IPS-20b (cell line): ENCODE results near the gene APOO.
A peak's percentile ranks its signal among the peaks of the same experiment; 100 is the strongest.
"Not testable (repeated sequence)": the region's sequence is repeated elsewhere in the genome, so short reads cannot be mapped to it uniquely, and the experiment has no call there.

Experiments
- H3K27ac ChIP-seq: one replicate; pipeline ENCODE4 v1.5.1; 2013; ENCODE audit warnings: low read length
- H3K27me3 ChIP-seq: 2 replicates; pipeline ENCODE4 v1.6.1; 2013; ENCODE audit warnings: mild to moderate bottlenecking, low read length, inconsistent platforms; ENCODE audit not compliant: insufficient read depth
- H3K36me3 ChIP-seq: 2 replicates; pipeline ENCODE4 v1.6.1; 2013; ENCODE audit warnings: low read depth, mild to moderate bottlenecking, inconsistent platforms, low read length, moderate library complexity; ENCODE audit not compliant: insufficient read depth
- H3K4me1 ChIP-seq: 2 replicates; pipeline ENCODE4 v1.6.1; 2013; ENCODE audit warnings: mild to moderate bottlenecking, control low read depth, inconsistent platforms, low read length, moderate library complexity; ENCODE audit not compliant: insufficient read depth
- H3K4me3 ChIP-seq: 2 replicates; pipeline ENCODE4 v1.5.1; 2013; ENCODE audit warnings: mild to moderate bottlenecking, low read length, inconsistent platforms
- H3K9ac ChIP-seq: 2 replicates; pipeline ENCODE4 v1.6.1; 2013; ENCODE audit warnings: low read depth, mild to moderate bottlenecking, inconsistent platforms, low read length, moderate library complexity
- H3K9me3 ChIP-seq: 2 replicates; pipeline ENCODE4 v1.6.1; 2013; ENCODE audit warnings: mild to moderate bottlenecking, low read depth, low read length, inconsistent platforms; ENCODE audit not compliant: insufficient read depth

APOO gene

DNA sequence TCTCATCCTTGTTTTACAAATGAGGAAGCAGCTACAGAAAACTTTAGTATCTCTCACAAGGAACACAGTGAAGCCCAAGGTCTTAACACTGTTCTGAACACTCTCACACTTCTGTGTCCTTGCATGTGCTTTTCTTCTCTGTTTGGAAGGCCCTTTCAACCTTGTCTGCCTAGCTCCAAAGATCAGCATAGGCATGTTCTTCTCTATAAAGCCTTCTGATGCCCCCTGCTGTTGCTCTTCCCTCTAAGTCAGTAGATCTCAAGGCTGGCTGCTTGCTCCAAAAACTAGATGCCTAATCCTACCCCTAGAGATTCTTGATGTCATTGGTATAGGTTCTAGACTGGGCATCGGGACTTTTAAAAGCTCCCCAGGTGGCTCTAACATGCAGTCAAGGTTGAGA lies 5.9 kb downstream of the APOO start:
- Histone ChIP-seq H3K9ac (peak overlapping the region; percentile 21; the same call in 1 of the 2 replicates), H3K36me3 (no peaks in the 10 kb centered on the region), H3K9me3 (no peaks in the 10 kb centered on the region), H3K4me1 (peaks cover 15% of the 10 kb centered on the region; the same call in 1 of the 2 replicates), H3K27me3 (no peaks in the 10 kb centered on the region), H3K27ac (no peak overlapping the region), H3K4me3 (no peak overlapping the region)

DNA sequence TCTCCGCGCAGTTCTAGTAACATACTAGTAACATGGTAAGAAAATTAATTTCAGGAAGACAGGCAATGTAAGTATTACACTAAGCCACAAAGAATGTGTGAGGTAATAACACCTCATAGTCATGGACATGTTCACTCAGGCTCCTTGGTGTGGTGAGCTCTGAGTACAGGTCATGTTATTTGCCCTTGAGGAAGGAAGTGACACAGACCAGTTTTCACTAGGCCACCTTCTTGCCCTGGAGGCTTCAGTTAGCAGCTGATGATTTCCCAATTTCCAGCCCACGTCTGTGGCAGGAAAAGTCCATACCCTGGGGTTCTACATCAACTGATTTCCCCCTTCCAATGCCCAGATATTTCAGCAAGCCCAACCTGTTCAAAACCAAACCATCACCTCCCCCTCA lies 6.7 kb downstream of the APOO start:
- Histone ChIP-seq H3K4me3 (no peak overlapping the region), H3K4me1 (peaks cover 15% of the 10 kb centered on the region; the same call in 1 of the 2 replicates), H3K9ac (no peak overlapping the region), H3K27me3 (no peaks in the 10 kb centered on the region), H3K36me3 (no peaks in the 10 kb centered on the region), H3K27ac (no peak overlapping the region), H3K9me3 (no peaks in the 10 kb centered on the region)

DNA sequence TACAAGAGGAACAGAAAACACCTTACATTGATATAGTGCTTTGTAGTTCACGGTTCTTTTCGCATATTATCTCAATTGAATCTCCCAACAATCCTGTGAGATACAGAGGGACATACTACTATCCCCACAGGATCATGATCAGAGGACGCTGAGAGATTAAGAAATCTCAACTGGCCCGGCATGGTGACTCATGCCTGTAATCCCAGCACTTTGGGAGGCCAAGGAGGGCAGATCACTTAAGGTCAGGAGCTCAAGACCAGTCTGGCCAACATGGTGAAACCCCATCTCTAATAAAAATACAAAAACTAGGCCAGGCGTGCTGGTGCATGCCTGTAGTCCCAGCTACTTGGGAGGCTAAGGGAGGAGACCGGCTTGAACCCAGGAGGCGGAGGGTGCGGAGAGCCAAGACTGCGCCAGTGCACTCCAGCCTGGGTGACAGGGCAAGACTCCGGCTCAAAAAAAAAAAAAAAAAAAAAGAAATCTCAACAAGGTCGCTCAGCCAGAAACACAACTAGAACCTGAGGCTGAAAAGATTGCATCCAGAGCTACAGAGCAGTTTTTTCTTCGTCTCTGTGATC lies 7.4 kb downstream of the APOO start:
- no peak overlapping the region for H3K4me3 ChIP-seq
- H3K27me3 ChIP-seq, result no peaks in the 10 kb centered on the region
- no peaks in the 10 kb centered on the region for H3K36me3 ChIP-seq
- no peak overlapping the region for H3K27ac ChIP-seq
- H3K4me1 ChIP-seq, result peaks cover 15% of the 10 kb centered on the region; the same call in 1 of the 2 replicates
- H3K9me3 ChIP-seq, result no peaks in the 10 kb centered on the region
- no peak overlapping the region for H3K9ac ChIP-seq

DNA sequence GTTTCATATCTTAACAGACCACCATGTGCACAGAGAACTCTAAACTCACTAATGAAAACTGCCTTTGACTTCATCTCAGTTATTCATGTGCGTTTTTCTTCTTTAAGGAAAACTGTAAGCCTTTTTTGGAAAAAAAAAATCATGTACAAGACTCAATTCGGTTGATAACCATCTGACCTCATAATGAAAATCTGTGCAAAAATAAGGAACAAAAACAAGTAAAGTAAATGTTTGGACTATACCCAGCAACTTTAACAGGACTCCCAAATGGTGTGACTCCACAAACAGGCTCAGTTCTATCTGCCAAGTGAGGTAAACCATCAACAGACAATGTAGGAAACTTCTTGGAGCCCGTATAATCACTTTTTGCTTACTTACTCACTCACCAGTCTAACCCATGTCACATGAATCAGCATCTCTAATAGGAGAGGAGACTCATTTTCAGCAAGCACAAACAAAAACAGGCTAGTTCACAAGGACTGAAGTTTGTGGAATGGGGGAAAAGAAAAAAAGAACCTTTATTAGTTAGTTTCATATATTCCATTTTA lies 9.3 kb downstream of the APOO start:
- peaks cover 15% of the 10 kb centered on the region; the same call in 1 of the 2 replicates for H3K4me1 ChIP-seq
- H3K27me3 ChIP-seq, result no peaks in the 10 kb centered on the region
- no peaks in the 10 kb centered on the region for H3K9me3 ChIP-seq
- peak overlapping the region; percentile 1; the same call in 1 of the 2 replicates for H3K9ac ChIP-seq
- no peak overlapping the region for H3K27ac ChIP-seq
- no peaks in the 10 kb centered on the region for H3K36me3 ChIP-seq
- H3K4me3 ChIP-seq, result no peak overlapping the region

DNA sequence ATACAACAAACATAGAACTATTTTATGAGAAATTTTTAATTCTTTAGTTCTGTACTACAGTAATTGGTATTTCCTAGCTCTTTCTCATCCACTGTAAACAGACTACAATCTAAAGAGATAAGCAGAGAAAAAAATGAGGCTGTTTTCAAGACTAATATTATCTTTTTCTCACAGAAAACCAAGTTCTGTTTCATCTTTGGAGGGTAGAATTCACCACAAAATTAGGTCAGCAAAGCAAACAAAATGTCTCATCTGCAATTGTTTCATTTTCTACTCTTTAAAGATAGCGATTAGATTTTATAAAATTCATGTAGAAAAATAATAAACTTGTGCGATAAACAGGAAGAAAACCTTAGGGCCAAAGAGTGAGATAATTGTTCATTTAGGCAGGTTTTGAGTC lies 10.8 kb downstream of the APOO start:
- no peak overlapping the region for H3K4me3 ChIP-seq
- H3K9ac ChIP-seq, result no peak overlapping the region
- H3K9me3 ChIP-seq, result no peaks in the 10 kb centered on the region
- no peaks in the 10 kb centered on the region for H3K36me3 ChIP-seq
- H3K4me1 ChIP-seq, result peaks cover 13% of the 10 kb centered on the region; the same call in 1 of the 2 replicates
- H3K27ac ChIP-seq, result no peak overlapping the region
- H3K27me3 ChIP-seq, result no peaks in the 10 kb centered on the region

DNA sequence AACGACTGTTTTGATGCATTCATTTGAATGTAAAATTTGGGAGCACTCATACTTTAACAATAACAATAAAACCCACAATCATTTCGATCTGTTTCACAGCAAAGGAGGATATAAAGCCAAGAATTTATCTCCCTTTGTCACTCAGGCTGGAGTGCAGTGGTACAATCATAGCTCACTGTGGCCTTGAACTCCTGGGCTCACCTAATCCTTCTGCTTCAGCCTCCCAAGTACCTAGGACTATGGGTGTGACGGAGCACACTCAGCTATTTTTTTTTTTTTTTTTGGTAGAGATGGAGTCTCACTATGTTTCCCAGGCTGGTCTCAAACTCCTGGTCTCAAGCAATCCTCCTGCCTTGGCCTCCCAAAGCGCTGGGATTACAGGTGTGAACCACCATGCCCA lies 11.2 kb downstream of the APOO start:
- not testable (repeated sequence) for H3K27ac ChIP-seq, H3K9ac ChIP-seq, H3K4me1 ChIP-seq, H3K4me3 ChIP-seq, H3K27me3 ChIP-seq, H3K36me3 ChIP-seq, H3K9me3 ChIP-seq

DNA sequence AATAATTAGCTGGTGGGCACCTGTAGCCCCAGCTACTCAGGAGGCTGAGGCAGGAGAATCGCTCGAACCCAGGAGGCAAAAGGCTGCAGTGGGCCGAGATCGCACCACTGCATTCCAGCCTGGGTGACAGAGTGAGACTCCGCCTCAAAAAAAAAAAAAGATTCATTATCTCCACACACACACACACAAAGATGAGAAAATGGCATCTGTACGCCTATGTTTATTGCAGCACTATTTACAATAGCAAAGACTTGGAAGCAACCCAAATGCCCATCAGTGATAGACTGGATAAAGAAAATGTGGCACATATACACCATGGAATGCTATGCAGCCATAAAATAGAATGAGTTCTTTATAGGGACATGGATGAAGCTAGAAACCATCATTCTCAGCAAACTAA lies 12.7 kb downstream of the APOO start:
- H3K4me1 ChIP-seq, H3K36me3 ChIP-seq, H3K4me3 ChIP-seq, H3K9ac ChIP-seq, H3K27ac ChIP-seq, H3K27me3 ChIP-seq, H3K9me3 ChIP-seq: not testable (repeated sequence)

DNA sequence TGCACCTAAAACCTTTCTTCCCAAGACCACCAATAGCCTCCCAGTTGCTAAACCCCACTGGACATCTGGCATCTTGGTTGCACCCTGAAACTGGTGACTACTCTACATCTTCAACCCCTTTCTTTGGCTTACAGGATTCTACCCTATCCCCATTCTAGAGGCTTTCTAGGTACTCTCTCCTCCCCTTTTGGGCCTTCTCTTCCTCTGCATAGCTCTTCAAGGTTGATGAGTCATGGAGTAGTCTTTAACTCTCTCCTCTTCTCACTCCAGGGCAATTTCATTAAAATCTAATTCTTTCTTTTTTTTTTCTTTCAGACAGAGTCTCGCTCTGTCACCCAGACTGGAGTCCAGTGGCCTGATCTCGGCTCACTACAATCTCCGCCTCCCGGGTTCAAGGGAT lies 16.8 kb downstream of the APOO start:
- Histone ChIP-seq H3K27ac (no peak overlapping the region), H3K4me3 (no peak overlapping the region), H3K4me1 (no peaks in the 10 kb centered on the region; the same call in 1 of the 2 replicates), H3K27me3 (no peaks in the 10 kb centered on the region), H3K9me3 (no peaks in the 10 kb centered on the region), H3K9ac (no peak overlapping the region), H3K36me3 (no peaks in the 10 kb centered on the region)

DNA sequence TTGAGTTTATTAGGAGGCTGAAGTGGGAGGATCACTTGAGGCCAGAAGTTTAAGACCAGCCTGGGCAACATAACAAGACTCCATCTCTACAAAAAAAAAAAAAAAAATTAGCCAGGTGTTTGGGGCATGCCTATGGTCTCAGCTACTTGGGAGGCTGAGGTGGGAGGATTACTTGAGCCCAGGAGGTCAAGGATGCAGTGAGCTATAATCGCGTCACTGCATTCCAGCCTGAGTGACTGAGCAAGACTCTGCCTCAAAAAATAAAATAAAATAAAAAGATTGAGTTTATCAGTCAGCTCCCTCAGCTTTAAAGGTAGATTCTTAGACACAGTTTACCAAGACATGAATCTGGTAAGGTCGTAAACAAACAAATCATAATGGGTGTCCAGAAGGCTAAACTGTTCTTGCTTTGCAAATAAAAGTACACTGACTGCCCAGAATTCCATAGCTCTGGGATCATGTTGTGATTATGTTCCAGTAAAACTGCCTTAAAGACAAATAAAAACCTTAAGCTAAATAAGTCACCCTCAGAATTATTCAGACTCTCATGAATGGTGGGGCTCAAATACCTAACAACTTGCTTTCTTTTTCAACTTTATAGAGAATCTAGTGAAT lies 18.7 kb downstream of the APOO start:
- no peaks in the 10 kb centered on the region for H3K9me3 ChIP-seq
- H3K4me3 ChIP-seq, result no peak overlapping the region
- H3K4me1 ChIP-seq, result no peaks in the 10 kb centered on the region; the same call in 1 of the 2 replicates
- no peak overlapping the region for H3K27ac ChIP-seq
- H3K27me3 ChIP-seq, result no peaks in the 10 kb centered on the region
- H3K9ac ChIP-seq, result no peak overlapping the region
- H3K36me3 ChIP-seq, result no peaks in the 10 kb centered on the region

DNA sequence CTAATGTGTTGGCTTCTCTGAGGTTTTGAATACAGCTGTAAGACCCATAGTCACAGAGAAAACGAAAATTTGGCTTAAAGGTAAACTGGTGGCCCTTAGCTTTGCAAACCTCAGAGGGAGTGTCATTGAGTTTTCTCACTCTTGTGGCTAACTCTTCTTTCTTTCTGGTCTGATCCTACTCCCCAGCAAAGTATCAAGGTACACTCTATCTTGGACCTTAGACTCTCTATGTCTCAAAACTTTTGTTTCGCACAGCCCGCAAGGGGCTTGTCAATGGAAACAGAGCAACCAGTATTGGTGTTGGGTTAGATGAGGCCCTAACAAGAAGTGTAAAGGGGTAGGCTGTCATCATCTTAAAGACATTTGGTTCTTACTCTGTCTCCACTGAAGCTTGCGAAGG lies 19.8 kb downstream of the APOO start:
- Histone ChIP-seq H3K27me3 (no peaks in the 10 kb centered on the region), H3K9me3 (no peaks in the 10 kb centered on the region), H3K27ac (no peak overlapping the region), H3K4me3 (no peak overlapping the region), H3K9ac (no peak overlapping the region), H3K4me1 (no peaks in the 10 kb centered on the region; the same call in 1 of the 2 replicates), H3K36me3 (no peaks in the 10 kb centered on the region)

DNA sequence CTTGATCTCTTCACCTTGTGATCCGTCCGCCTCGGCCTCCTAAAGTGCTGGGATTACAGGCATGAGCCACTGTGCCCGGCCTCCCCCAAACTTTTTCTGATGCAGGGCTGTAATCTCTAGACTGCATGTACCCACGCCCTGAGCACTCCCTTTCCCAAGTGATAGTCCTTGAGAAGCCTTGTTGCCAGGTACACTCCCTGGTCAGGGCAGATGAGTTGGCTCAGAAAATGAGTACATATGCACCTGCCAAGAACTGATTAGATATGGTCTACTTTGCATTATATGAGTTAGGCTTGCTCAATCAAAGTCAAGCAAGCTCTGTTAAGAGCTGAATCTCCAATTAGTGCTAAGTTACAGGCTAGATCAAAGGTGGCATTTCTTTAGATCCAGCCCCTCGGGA lies 20.3 kb downstream of the APOO start:
- Histone ChIP-seq H3K4me1 (no peaks in the 10 kb centered on the region; the same call in 1 of the 2 replicates), H3K9me3 (no peaks in the 10 kb centered on the region), H3K4me3 (no peak overlapping the region), H3K27me3 (no peaks in the 10 kb centered on the region), H3K36me3 (no peaks in the 10 kb centered on the region), H3K9ac (no peak overlapping the region), H3K27ac (no peak overlapping the region)

DNA sequence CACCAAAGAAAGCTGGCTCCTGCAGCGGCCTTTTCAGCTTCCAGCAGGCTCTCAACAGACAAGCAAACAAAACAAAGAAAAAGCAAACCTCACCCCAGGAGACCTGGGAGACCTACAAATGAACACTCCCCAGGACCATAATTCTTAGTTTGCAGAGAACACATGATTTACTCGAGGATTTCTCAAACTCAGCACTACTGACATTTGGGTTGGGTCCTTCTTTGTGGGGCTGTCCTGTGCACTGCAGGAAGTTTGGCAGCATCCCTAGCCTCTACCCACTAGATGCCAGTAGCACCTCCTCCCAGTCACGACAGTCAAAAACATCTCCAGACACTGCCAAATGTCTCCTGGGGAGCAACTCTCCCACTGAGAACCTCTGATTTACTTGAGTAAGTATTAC lies 21.9 kb downstream of the APOO start:
- H3K4me3 ChIP-seq, result no peak overlapping the region
- no peak overlapping the region for H3K27ac ChIP-seq
- H3K27me3 ChIP-seq, result no peaks in the 10 kb centered on the region
- H3K36me3 ChIP-seq, result no peaks in the 10 kb centered on the region
- H3K9me3 ChIP-seq, result no peaks in the 10 kb centered on the region
- H3K4me1 ChIP-seq, result no peaks in the 10 kb centered on the region; the same call in 1 of the 2 replicates
- no peak overlapping the region for H3K9ac ChIP-seq
